Endothelial cell (in vitro differentiated cells): Measurements from ENCODE around the gene KRTAP5-5. TPM values are rescaled to one million over a fixed set of nuclear protein-coding genes. Genes with fewer than 3 reads are reported as not detected.
"Not testable (repeated sequence)": the region's sequence is repeated elsewhere in the genome, so short reads cannot be mapped to it uniquely, and the experiment has no call there.

Source experiments
- DNase-seq: peaks from one replicate; pipeline ENCODE4 v3.0.0; 2021; ENCODE audit warnings: low spot score
- H3K27ac Mint-ChIP-seq: one replicate; pipeline ENCODE4 v1.8.0; 2021; ENCODE audit warnings: mixed read lengths, inconsistent platforms; ENCODE audit not compliant: unreplicated experiment
- H3K27me3 Mint-ChIP-seq: one replicate; pipeline ENCODE4 v1.8.0; 2021; ENCODE audit warnings: mild to moderate bottlenecking, moderate library complexity, mixed read lengths, inconsistent platforms; ENCODE audit not compliant: unreplicated experiment
- H3K36me3 Mint-ChIP-seq: one replicate; pipeline ENCODE4 v1.8.0; 2021; ENCODE audit warnings: mild to moderate bottlenecking, low read depth, mixed read lengths, inconsistent platforms; ENCODE audit not compliant: unreplicated experiment
- H3K4me1 Mint-ChIP-seq: one replicate; pipeline ENCODE4 v1.8.0; 2021; ENCODE audit warnings: mild to moderate bottlenecking, mixed read lengths, inconsistent platforms; ENCODE audit not compliant: unreplicated experiment
- H3K4me3 Mint-ChIP-seq: one replicate; pipeline ENCODE4 v1.8.0; 2021; ENCODE audit warnings: mild to moderate bottlenecking, mixed read lengths, inconsistent platforms; ENCODE audit not compliant: unreplicated experiment
- H3K9me3 Mint-ChIP-seq: one replicate; pipeline ENCODE4 v1.8.0; 2021; ENCODE audit warnings: mixed read lengths, inconsistent platforms; ENCODE audit not compliant: unreplicated experiment
- CTCF ChIP-seq: fragments of 200-600 bp; sonication (generic); IDR thresholded peaks from one replicate; pipeline ENCODE4 v1.5.0; 2021; ENCODE audit warnings: antibody characterized with exemption; ENCODE audit not compliant: unreplicated experiment
- total RNA-seq: library from RNA; stranded (reverse); fragmentation: NEBNext Ultra II Directional; extraction: Animal tissue kit (Norgen Biotek cat#: 25700); gene quantifications from one replicate; pipeline ENCODE4 v1.2.1, GENCODE V29; 2021; ENCODE audit not compliant: unreplicated experiment

Gene KRTAP5-5
- total RNA-seq, 1 donor from 2014 or later, result not detected

- H3K4me3 Mint-ChIP-seq, result no peak overlapping the region
- H3K27me3 Mint-ChIP-seq, result no peaks in the 10 kb centered on the region
Measured at GRCh38 chr11:1598816-1599215, 30.8 kb upstream of the KRTAP5-5 start.

GRCh38 chr11:1600626-1601025 is 28.9 kb upstream of the KRTAP5-5 start:
- no peak for DNase-seq
- Mint-ChIP-seq H3K27ac (no peak overlapping the region), H3K4me1 (peaks cover 22% of the 10 kb centered on the region), H3K9me3 (peaks cover 5% of the 10 kb centered on the region), H3K36me3 (no peaks in the 10 kb centered on the region), H3K27me3 (peaks cover 2% of the 10 kb centered on the region), H3K4me3 (no peak overlapping the region)
- no peak for TF ChIP-seq CTCF

More at GRCh38 chr11:1598816-1599215, 30.8 kb upstream of the KRTAP5-5 start:
- Mint-ChIP-seq H3K27ac (no peak overlapping the region), H3K9me3 (peaks cover 5% of the 10 kb centered on the region), H3K4me1 (peaks cover 25% of the 10 kb centered on the region), H3K36me3 (no peaks in the 10 kb centered on the region)
- TF ChIP-seq CTCF, result no peak
- DNase-seq, result no peak

GRCh38 chr11:1601663-1602062 is 27.9 kb upstream of the KRTAP5-5 start:
- not testable (repeated sequence) for H3K27ac Mint-ChIP-seq, H3K27me3 Mint-ChIP-seq, H3K4me3 Mint-ChIP-seq, H3K36me3 Mint-ChIP-seq, DNase-seq, H3K9me3 Mint-ChIP-seq
- peaks cover 11% of the 10 kb centered on the region for H3K4me1 Mint-ChIP-seq

GRCh38 chr11:1603629-1604028 is 25.9 kb upstream of the KRTAP5-5 start:
- H3K4me1 Mint-ChIP-seq, result no peaks in the 10 kb centered on the region
- no peak for TF ChIP-seq CTCF
- H3K27me3 Mint-ChIP-seq, result peaks cover 2% of the 10 kb centered on the region
- no peak overlapping the region for H3K27ac Mint-ChIP-seq
- H3K36me3 Mint-ChIP-seq, result no peaks in the 10 kb centered on the region
- H3K4me3 Mint-ChIP-seq, result no peak overlapping the region
- no peak for DNase-seq
- H3K9me3 Mint-ChIP-seq, result peaks cover 5% of the 10 kb centered on the region

- Mint-ChIP-seq H3K4me1 (no peaks in the 10 kb centered on the region), H3K36me3 (no peaks in the 10 kb centered on the region), H3K9me3 (peaks cover 5% of the 10 kb centered on the region), H3K27ac (no peak overlapping the region), H3K4me3 (no peak overlapping the region), H3K27me3 (peaks cover 3% of the 10 kb centered on the region)
- DNase-seq, result no peak
- no peak for TF ChIP-seq CTCF
Measured at GRCh38 chr11:1604181-1604580, 25.4 kb upstream of the KRTAP5-5 start.

GRCh38 chr11:1604711-1605110 is 24.9 kb upstream of the KRTAP5-5 start:
- peaks cover 3% of the 10 kb centered on the region for H3K27me3 Mint-ChIP-seq

GRCh38 chr11:1605923-1606322 is 23.7 kb upstream of the KRTAP5-5 start:
- not testable (repeated sequence) for H3K27ac Mint-ChIP-seq, H3K9me3 Mint-ChIP-seq, H3K36me3 Mint-ChIP-seq, H3K4me3 Mint-ChIP-seq, H3K27me3 Mint-ChIP-seq, DNase-seq, H3K4me1 Mint-ChIP-seq

More at GRCh38 chr11:1604711-1605110, 24.9 kb upstream of the KRTAP5-5 start:
- Mint-ChIP-seq H3K4me1 (no peaks in the 10 kb centered on the region), H3K27ac (no peak overlapping the region), H3K36me3 (no peaks in the 10 kb centered on the region), H3K4me3 (no peak overlapping the region), H3K9me3 (peaks cover 5% of the 10 kb centered on the region)
- no peak for TF ChIP-seq CTCF
- no peak for DNase-seq
